Measurements from ENCODE around the gene ESX1.

DNA sequence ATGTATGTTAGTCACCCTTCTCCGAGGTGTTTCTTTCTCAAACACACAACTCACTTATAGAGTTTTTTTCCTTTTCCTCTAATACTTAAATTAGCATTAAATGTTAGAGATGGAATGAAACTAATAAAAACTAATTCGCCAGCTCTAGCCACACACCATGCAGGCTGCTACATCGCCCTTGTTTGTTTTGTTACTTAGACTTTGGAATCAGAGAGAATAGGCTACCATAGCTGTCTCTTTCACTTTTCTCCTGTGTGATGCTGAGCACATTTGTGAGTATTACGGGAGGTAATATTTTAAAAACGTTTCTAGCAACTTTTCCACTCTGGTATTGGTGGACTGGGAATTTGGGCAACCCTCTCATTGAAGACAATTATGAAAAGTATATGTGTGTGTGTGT is 43.5 kb downstream of the ESX1 start:
- TF ChIP-seq POLR2AphosphoS5 (IDR thresholded peaks at IDR 0.05; ENCODE audit: borderline replicate concordance, low read depth, low read length), result no peak
- TF ChIP-seq EZH2 (IDR thresholded peaks at IDR 0.05), result no peak
- no peak for TF ChIP-seq FOXP2 (optimal IDR thresholded peaks at IDR 0.05; ENCODE audit: control extremely low read depth, extremely low read length, insufficient read depth)

Measured in SK-N-MC (cell line).